HG02884 (cell line): ENCODE results near the gene CREB1.

Source experiments
- ATAC-seq: cut with Tn5 transposase; IDR thresholded peaks from one replicate; pipeline ENCODE4 v1.9.1; 2021; ENCODE audit warnings: mild to moderate bottlenecking, moderate library complexity; ENCODE audit not compliant: unreplicated experiment

CREB1 gene

GRCh38 chr2:207539470-207539869, 9.7 kb downstream of the CREB1 start:
- ATAC-seq: no peak

DNA sequence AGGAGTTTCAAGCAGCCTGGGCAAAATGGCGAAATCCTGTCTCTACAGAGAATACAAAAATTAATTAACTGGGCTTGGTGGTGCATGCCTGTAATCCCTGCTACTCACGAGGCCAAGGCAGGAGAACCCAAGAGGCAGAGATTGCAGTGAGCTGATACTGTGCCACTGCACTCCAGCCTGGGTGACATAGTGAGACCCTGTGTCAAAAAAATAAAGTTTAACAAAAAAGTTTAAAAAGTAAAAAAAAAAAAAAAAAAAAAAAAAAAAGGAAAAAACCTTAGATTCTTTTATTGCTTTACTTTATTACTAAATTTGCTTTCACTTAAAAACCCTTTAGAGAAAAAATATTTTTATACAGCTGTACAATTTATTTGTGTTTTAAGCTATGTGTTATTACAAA, 10.7 kb downstream of the CREB1 start:
- no peak for ATAC-seq

DNA sequence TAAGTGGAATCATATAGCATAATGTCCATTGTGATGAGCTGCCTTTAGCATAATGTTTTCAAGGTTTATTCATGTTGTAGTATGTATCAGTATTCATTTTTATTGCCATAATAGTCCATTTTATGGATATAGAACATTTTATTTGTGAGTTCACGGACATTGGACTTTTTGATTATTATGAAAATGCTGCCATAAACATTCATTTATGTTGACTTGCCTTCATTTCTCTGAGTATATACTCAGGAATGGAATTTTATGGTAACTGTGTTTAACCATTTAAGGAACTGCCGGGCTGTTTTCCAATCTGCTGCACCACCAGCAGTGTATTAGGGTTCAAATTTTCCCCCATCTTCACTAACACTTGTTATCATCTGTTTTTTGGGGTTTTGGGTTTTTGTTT, 12.2 kb downstream of the CREB1 start:
- no peak for ATAC-seq

- ATAC-seq: no peak
Measured at GRCh38 chr2:207543272-207543671, 13.5 kb downstream of the CREB1 start.

GRCh38 chr2:207546822-207547221, 17.1 kb downstream of the CREB1 start:
- no peak for ATAC-seq

DNA sequence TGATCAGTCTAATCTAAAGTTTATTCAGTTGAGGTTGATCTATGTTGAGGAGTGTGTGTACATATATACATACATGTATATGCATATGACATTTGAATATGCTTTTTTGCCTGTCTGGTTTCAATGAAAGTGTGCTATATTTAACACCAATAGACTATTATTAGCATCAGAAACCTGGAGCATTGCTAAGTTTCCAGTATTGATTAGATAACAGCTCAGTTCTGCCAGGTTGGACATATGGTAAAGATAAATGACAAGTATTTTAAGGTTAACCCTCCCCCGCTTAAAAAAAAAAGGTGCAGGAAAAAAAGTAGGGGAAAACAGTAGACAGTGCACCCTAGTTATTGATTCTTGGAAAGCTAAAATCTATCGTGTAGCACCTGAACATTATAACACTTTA, 19.4 kb downstream of the CREB1 start:
- ATAC-seq: no peak

- no peak for ATAC-seq
Measured at GRCh38 chr2:207558079-207558491, 28.3 kb downstream of the CREB1 start.

DNA sequence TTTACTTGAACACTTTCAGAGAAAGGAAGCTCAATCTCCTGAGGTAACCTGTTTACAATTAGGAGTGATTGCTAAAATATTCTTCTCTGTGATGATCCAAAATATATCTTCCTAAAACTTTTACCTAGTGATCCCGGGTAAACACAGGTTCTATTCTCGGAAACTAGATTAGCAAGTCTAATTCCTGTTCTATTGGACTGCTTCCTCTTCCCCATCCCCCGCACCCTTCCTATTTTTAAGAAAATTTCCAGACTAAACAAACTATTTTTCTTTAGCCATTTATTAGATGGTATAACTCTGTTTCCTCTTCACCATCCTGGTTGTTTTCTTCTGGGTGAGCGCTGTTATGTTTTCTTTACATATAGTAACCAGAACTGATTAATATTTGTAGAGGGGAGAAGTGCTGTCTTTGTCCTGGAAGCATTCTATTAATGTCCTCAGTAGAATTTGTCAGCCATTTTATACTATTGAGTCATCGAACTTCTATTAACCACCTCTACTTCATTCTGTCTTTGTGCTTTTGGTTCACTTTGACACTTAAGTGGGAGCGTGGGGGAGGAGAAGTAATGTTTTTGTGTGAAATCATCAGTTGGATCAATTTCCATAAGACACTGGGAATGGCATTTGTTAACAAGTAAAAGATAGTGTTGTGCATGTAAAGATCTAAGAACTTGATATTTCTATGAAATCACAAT, 31.8 kb downstream of the CREB1 start:
- ATAC-seq: no peak

GRCh38 chr2:207565736-207566500, 36.2 kb downstream of the CREB1 start:
- ATAC-seq: no peak

GRCh38 chr2:207567671-207568070, 37.9 kb downstream of the CREB1 start:
- ATAC-seq: no peak

GRCh38 chr2:207571370-207571769, 41.6 kb downstream of the CREB1 start:
- ATAC-seq: no peak

GRCh38 chr2:207584952-207585351, 55.2 kb downstream of the CREB1 start:
- no peak for ATAC-seq

- no peak for ATAC-seq
Measured at GRCh38 chr2:207587305-207587704, 57.5 kb downstream of the CREB1 start.

DNA sequence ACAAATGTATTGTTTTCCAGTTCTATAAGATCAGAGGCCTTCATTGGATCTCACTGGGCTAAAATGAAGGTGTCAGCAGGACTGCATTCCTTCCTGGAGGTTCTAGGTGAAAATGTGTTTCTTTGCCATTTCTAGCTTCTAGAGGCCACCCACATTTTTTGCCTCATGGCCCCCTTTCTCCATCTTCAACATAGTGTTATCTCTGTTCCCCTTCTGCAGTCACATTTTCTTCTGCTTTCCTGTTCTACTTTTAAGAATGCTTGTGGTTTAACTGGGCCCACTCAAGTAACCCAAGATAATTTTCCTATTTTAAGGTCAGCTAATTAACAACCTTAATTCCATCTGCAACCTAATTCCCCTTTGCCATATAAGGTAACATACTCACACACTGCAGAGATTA, 59.4 kb downstream of the CREB1 start:
- ATAC-seq: no peak

DNA sequence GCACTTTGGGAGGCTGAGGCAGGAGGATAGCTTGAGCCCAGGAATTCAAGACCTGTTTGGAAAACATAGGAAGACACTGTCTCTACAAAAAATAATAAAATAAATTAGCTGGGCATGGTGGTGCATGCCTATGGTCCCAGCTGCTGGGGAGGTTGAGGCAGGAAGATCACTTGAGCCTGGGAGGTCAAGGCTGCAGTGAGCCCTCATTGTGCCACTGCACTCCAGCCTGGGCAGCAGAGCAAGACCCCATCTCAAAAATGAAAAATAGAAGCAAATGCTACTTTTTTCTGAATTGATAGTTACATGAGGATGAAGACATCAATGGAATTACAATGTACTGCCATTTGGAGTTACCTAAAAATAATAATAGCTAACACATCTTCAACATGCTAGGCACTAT, 63.5 kb downstream of the CREB1 start:
- ATAC-seq: no peak

- no peak for ATAC-seq
Measured at GRCh38 chr2:207594264-207594663, 64.5 kb downstream of the CREB1 start.

DNA sequence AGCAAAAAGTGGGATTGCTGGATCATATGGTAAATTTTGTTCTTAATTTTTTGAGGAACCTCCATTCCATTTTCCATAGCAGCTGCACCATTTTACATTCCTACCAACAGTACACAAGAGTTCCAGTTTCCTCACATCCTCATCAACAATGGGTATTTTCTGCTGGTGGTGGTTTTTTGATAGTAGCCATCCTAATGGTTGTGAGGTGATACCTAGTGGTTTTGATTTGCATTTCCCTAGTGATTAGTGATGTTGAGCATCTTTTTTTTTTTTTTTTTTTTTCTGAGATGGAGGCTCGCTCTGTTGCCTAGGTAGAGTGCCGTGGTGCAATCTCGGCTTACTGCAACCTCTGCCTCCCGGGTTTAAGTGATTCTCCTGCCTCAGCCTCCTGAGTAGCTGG, 65.0 kb downstream of the CREB1 start:
- no peak for ATAC-seq

DNA sequence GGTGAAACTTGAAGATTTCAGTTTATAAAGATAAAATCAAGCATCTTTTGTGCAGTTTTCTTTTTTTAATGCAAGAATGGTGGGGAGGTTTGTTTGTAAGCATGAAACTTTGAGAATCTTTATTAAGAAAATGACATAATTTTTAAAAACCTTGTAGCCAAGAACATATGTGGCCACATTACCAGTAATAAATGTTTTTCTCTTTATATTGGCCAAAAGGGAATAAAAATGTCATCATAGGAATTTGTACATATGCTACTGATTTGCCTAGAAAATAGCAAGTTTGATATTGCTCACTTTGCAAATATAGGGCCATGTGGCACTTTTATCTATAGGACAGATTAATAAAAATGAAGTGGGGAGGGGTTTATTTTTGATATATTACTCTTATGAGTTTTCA, 69.9 kb downstream of the CREB1 start:
- ATAC-seq: no peak

GRCh38 chr2:207600231-207600630, 70.5 kb downstream of the CREB1 start:
- no peak for ATAC-seq

DNA sequence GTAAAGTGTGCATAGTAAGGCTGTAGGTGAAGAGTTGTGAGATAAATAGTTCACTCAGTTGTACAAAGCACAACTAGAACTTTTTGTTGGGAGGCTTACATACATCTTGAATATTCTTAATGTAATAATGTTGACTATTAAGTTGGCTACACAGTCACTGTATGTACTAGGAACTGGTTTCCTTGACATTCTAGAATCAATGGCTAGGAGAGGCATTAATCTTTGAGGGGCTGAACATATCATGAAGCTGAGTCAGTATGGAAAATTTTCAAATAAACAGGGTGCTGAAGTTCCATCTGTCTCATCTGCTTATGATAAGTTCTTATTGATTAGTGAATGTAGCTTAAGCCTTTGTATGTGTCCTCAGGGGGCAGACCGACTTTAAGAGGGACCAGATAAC, 72.0 kb downstream of the CREB1 start:
- no peak for ATAC-seq

- no peak for ATAC-seq
Measured at GRCh38 chr2:207603486-207603885, 73.7 kb downstream of the CREB1 start.

DNA sequence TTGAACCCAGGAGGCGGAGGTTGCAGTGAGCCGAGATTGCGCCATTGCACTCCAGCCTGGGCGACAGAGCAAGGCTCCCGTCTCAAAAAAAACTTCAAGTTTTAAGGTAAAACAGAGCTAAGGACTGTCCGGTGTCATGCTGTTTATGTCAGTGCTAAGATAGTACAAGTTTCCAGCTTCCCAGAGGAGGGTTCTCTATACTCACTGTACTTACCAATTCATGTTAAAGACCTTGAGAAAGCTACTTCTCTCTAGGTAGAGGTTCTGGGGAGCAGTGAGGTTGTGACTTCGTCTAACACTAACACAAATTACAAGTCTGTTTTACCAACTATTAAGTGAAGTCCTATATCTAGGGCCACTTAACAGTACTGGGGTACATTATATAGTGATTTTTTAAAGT, 76.6 kb downstream of the CREB1 start:
- no peak for ATAC-seq

DNA sequence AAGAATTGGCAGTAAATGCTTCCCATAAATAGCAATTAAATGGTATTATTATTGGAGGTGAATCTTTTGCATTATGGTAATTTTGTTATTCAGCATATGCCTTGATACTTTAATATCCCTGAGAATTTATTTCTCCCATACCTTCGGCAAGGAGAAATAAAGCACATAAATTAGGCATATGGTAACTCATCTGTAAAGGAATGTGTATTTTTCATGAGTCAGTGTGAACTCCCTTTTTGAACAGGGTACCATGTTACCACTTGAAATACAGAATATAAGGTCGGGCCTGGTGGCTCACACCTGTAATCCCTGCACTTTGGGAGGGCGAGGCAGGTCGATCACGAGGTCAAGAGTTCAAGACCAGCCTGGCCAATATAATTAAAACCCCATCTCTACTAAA, 77.1 kb downstream of the CREB1 start:
- no peak for ATAC-seq
